HG02885 (cell line): ENCODE data around the gene DDX4.
A peak's percentile ranks its signal among the peaks of the same experiment; 100 is the strongest.

Experiments used
- ATAC-seq: cut with Tn5 transposase; IDR thresholded peaks from one replicate; pipeline ENCODE4 v1.9.1; 2021; ENCODE audit warnings: mild to moderate bottlenecking; ENCODE audit not compliant: unreplicated experiment, poor library complexity

The DDX4 gene

DNA sequence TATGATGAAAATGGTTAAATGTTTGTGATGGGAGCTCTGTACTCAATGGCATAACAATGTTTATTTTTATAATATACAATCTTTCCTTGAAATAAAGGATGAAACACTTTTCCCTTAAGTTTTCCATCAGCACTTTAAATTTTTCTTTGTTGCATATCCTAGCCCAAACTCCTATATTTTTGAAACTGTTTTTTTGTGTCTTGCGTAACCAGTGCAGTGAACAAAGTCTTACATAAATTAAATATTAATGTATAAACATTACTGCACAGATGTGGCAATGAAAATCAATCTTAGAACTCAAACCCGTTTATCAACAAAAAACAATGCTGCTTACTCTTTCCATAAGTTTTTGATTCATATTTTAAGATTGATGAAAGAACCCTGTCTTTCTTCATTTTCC is 79.2 kb downstream of the DDX4 start:
- ATAC-seq: no peak

DNA sequence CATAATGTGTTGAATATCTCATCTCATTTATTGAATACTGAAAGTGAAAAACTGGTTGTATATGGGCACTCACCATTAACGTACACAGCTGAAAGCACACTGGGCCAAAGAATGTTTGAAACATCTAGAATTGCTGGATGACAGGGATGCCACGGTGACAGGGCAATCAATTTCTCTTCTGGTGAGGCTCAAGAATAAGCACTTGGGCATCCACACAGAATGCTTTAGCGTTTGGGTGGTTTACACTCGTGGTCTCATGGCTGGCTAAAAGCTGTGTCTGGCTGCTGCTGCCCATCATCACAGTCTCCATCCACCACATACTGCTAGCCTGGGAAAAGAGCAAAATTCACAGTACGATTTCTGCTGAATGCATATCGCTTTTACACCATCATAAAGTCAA is 82.6 kb downstream of the DDX4 start:
- no peak for ATAC-seq

DNA sequence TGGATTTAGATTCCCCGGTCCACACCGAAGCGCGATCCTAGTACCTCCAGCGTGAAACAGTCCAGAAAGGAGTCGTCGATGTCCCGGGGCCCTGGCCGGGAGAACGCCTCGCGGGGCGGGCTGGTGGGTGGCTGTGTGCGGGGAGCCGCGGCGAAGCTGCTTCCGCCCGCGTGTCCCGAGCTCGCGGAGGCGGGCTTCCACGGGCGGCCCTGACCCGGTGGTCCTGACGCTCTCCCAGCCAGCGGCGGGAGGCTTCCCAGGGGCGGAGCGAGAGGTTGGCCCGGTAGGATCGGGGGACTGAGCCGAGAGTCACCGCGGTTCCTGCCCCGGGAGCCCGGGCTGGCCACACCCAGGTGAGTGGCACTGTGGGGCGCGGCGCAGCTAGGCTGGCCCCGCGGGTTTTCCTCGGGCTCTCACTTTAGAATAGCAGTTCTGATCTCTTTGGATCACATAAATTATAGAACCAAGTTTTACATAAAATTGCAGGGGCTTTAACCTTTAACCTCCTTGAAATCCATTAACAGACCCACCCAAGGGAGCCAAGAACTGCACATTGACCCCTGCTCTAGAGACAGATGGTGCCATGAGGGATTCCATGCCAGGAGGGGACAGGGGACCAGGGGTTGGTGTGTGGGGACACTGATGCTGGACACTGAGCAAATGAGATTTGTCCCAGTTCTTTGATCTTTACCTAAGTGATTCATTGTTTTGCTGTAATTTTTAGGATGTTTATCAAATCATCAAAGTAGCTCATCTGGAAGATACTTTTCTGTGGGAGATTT is 84.1 kb downstream of the DDX4 start:
- no peak for ATAC-seq

DNA sequence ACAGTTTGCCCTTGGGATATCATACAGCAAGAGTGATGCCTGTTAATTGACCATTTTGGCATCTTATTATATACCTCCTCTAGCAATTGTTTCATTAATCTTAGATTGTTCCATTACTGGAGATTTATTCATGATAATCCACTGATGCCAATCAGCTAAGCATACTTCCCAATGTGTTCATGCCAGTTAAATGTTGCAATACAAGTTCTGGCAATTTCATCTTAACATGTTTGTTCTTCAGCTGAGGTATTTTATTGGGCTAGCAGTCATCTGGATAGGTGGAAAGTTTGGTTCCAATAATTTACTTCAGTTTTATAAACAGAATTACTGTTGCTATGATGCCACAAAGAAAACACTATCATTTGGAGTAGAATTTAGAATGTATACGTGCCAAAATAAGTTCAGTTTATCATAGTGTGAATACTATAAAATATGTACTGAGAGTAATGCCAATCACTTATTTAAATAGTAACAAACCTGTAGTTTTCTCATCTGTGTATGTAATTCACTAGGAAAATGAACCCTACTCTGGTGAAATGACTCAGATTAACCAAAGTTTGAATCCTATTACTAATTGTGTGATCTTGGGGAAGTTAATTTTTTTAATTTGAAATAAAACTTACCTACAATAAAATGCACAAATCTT is 85.4 kb downstream of the DDX4 start:
- no peak for ATAC-seq

DNA sequence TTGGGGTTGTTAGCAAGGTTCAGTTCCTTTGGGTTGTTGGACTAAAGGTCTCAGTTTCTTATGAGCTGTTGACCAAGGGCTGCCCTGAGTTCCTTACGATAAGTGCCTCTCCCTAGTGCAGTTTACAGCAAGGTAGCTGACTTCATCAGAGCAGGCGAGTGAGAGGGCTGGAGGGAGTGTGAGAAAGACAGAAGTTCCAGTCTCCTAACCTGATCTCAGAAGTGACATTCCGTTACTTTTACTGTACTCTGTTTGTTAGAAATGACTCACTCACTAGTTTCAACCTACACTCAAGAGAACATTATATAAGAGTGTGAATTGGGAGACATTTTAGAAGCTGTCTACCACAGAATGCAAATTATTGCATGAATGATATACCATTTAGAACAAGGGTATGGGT is 92.1 kb downstream of the DDX4 start:
- ATAC-seq: peak; percentile 35

DNA sequence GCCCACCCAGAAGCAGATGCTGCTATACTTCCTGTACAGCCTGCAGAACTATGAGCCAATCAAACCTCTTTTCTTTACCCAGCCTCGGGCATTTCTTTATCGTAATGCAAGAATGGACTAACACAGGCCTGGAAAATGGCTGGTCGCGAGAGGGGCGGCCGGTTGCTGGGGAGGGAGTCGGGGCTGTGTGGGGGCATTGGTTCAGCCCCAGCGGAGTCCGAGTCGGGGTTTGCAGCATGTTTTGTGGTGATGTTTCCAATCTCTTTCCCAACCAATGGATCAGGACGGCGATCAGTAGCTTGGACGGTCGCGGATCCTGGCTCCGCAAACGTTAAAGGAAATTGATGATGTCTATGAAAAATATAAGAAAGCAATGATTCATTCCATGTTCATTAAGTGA is 94.6 kb downstream of the DDX4 start:
- no peak for ATAC-seq

DNA sequence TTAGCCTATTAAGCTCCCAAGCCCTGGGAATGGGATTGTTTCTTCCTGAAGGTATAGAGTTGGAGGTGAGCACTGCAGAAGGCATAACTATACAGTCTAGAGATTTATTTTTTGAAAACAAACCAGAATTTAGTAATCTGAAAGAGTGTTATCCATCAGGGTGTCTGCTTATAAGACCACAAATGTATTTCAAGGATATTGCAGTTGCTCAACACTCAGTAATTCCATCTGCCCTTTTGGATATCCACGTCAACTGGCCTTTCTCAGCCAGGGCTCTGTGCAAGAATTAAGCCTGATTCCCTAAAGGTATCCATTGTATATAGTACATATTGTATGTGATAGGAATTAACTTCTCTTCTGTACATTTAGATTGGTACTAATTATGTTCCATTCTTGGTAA is 98.3 kb downstream of the DDX4 start:
- ATAC-seq: no peak

DNA sequence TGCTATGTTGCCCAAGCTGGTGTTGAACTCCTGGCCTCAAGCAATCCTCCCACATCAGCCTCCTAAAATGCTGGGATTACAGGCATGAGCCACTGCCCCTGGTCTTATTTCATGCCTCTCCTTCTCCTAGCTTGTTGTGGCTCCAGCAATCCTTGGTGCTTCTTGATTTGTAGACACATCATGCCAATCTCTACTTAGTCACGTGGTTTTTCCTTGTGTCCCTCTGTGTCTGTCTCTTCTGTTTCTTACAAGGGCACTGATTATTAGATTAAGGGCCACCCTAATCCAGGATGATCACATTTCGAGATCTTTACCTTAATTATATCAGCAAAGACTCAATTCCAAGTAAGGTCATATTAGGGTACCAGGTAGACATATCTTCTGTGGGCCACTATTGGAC is 104.1 kb downstream of the DDX4 start:
- no peak for ATAC-seq

DNA sequence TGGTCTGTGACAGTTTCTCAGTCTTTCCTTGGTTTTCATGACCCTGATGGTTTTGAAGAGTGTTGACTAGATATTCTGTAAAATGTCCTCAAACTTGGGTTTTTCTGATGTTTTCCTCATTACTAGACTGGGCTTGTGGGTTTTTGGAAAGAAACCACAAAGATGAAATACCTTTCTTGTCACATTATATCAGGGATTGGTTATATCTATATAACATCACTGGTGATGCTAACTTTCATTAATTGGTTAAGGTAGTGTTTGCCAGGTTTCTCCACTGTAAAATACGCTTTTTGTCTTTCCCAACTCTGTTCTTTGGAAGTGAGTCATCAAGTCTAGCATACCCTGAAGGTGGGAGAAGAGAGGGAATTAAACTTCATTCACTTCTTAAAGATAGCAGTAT is 110.0 kb downstream of the DDX4 start:
- ATAC-seq: no peak

DNA sequence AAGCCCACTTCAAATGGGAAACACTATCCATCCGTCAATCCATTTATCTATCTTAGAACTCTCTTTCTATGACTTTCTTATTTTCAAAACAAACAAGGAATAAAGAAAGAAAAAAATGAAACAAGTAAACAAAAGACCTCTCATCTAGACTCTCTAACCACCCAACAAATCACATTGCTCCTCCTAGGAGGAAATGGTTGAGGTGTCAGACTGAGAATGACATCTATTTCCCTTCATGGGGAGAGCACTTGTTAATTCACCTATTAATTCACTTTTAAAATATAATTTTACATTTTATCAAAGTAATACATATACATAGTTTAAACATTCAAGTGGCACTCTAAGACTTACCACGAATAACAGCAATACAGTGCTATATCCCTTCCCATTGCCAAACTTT is 110.9 kb downstream of the DDX4 start:
- ATAC-seq: no peak

DNA sequence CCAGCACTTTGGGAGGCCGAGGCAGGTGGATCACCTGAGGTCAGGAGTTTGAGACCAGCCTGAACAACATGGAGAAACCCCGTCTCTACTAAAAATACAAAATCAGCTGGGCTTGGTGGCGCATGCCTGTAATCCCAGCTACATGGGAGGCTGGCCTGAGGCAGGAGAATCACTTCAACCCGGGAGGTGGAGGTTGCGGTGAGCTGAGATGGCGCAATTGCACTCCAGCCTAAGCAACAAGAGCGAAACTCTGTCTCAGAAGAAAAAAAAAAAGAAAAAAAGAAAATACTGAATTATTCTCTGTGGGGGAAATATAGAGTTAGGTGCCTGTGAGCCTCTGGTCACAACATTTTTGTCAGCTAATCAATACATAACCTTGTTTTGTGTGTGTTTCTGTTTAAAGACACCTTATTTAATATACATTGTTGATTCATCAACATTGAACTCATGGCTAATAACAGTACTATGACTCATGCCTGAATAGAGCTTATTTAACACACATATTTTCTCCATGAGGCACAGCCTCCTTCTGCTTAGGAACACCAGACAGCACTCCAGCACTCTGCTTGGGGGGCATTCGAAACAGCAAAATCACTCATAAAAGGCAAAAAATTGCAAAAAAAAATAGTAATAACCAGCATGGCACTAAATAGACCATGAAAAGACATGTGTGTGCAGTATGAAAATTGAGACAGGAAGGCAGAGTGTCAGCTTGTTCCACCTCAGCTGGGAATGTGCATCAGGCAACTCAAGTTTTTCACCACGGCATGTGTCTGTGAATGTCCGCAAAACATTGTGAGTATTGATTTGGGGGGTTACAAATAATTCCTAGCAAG is 113.2 kb downstream of the DDX4 start, which contains the start of gene IL31RA:
TSS of gene IL31RA (plus strand) at position 519 of the 836 bp plus-strand sequence. CDS start at position 733, 214 bp downstream.
- ATAC-seq: no peak

DNA sequence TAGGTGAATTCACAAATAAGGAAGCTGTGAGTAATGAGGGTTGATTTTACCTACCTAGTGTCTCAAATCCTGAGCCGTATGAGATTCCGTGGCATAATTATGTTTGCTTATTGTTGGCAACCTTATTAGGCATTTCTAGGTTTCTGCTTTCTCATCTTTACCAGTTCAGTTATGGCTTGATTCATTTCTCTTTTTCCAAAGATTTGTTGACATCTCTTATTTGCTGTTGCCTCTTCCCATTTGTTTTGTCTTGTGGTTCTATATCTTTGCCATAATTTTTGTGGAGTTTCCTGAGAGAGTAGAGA is 113.8 kb downstream of the DDX4 start:
- no peak for ATAC-seq

DNA sequence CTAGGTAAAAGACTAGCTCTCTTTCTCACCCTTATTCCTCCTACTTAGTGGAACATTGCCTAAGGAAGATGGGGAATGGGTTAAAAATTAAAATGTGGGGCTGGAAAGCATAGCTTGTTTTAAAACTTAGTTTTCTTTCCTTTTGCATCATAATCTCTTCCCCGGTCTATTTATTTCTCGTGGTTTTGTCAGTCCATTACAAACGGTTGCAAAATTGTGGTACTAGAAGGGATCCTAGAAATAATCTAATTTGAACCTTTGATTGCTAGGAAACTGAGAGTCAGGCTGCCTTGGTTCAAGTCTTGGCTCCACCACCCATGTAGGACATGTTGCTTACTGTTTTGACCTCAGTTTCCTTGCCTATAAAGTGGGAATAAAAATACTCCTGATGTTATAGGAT is 114.6 kb downstream of the DDX4 start:
- ATAC-seq: no peak

DNA sequence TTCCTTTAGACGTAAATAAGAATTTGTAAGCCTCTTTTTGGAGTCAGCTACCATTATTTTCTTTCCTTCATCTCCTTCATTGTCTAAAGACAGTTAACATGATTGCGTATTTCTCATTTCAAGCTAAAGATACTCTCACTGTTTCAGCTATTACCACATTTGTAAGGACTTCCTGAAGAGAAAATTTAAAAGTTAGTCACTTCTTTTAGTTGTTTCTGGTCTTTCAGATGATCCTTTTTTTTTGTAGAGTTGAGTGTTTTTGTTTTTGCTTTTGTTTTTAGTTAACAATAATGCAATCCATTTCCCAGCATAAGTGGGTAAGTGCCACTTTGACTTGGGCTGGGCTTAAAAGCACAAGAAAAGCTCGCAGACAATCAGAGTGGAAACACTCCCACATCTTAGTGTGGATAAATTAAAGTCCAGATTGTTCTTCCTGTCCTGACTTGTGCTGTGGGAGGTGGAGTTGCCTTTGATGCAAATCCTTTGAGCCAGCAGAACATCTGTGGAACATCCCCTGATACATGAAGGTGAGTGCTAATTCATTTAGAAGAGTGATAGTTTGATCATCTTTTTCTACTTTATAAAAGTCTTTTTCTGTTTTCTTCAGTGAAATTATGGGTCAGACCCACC is 115.3 kb downstream of the DDX4 start:
- no peak for ATAC-seq

DNA sequence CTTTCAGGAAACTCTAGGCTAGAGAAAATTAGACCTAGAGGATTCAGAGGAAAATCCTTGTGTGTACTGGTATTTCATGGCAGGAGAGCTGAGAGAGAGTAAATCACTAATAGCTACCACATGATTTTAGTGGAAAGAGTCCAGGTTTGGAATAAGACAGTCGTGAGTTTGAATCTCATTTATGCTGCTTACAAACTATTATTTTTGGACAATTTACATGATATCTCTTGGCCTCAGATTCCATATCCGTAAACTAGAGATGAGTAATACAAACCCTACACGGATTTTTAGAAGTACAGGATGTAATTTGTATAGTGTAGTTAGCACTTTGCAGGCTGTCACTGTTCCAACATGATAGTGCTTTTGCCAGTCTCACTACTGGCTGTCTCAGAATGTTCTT is 116.0 kb downstream of the DDX4 start:
- no peak for ATAC-seq

DNA sequence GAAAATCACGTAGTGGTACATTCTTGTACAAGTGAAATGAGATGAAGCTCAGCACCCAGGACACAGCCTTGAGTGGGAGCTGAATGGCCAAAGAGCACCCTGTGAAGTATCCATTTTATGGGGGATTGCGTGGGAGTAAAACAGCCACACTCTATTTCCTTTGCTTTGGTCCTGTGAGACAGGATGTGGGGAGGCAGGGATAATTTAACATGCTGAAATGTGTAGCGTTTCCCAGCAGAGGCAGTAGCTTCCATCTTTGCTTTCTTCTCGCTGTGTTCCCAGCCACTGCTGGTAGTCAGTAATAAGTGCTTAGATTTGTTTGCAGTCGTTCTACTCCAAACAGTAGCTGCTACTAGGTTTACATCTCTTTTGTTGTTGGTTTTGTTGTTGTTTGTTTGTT is 117.6 kb downstream of the DDX4 start:
- ATAC-seq: no peak

DNA sequence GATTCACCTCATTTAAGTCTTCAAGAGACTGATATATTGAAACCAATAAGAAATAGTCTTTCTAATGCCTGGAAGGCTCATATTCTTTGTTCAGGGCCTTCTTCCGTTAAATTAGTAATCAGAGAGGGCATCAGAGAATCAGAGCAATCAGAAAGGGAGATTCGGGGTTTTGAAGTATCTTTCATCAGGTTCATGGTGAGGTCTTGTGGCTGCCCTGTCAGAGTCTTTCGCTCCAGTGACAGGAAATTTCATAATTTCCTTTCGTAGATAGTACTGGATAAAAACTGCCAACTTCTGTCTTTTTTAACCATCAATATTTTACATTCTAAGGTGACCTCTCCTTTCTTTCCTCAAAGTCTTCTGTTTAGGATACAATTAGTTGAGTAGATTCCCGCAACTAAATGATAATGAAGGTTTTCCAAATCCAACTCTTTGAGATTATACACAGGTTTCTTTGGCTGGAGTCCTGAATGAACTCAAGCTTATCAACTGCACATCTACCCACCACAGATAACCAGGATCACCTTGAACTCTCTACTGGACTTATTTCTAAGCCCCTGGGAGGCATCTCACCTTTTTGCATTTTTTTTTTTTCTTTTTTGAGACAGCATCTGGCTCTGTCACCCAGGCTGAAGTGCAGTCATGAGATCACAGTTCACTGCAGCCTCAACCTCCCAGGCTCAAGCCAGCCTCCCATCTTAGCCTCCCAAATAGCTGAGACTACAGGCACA is 118.8 kb downstream of the DDX4 start:
- ATAC-seq: no peak

DNA sequence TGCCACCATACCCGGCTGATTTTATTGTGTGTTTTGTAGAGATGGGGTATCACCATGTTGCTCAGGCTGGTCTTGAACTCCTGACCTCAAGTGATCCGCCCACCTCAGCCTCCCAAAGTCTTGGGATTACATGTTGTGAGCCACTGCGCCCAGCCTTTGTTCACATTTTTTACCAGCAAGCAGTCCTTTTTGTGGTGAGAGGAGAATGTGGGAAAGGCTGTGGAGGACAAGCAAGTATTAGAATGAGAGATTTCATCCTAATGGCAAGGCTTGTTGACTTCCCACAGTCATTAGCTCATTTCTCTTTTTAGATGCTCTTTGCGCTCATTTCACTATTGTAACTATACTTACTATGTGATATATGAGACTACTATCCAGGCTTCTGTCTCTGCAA is 119.4 kb downstream of the DDX4 start:
- ATAC-seq: no peak

DNA sequence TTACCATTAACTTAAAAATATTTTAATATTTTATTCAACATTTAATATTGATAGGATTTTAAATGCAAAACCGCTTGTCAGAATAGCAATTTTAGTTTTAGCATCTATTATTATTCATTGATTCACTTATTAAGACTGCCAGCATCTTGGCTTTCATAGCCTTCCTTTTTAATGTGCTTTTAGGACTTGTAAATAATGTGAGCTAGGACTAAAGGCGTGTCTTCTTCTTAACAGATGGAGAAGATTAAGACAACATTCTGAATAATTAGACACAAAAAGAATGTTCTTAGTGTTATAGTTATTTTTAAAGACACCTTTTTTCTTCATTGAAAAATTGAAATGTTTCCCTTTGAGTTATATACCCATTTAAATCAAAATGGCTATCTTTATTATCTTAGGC is 120.2 kb downstream of the DDX4 start:
- ATAC-seq: no peak

DNA sequence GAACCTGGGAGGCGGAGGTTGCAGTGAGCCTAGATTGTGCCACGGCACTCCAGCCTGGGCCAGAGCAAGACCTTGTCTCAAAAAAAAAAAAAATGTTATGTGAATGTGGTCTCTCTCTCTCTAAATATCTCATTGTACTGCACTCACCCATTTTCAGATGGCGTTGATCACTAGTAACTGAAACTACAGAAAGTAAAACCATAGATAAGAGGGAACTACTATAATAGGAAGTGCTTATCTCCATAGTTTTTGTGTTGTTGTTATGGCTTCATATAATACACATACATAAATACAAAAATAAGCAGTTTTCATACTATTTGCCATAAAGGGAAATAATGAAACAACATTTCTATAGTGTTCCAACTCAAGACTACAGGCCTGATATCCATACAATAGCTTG is 122.4 kb downstream of the DDX4 start:
- ATAC-seq: no peak
